ENCODE measurements around the gene PPP4R3A.

GRCh38 chr14:91521061-91521640, 11.0 kb upstream of the PPP4R3A start:
- no peak for TF ChIP-seq EZH2 (IDR thresholded peaks at IDR 0.05; ENCODE audit: borderline replicate concordance, low read length)
- TF ChIP-seq, protein P1, sequence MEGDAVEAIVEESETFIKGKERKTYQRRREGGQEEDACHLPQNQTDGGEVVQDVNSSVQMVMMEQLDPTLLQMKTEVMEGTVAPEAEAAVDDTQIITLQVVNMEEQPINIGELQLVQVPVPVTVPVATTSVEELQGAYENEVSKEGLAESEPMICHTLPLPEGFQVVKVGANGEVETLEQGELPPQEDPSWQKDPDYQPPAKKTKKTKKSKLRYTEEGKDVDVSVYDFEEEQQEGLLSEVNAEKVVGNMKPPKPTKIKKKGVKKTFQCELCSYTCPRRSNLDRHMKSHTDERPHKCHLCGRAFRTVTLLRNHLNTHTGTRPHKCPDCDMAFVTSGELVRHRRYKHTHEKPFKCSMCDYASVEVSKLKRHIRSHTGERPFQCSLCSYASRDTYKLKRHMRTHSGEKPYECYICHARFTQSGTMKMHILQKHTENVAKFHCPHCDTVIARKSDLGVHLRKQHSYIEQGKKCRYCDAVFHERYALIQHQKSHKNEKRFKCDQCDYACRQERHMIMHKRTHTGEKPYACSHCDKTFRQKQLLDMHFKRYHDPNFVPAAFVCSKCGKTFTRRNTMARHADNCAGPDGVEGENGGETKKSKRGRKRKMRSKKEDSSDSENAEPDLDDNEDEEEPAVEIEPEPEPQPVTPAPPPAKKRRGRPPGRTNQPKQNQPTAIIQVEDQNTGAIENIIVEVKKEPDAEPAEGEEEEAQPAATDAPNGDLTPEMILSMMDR (conservative IDR thresholded peaks at IDR 0.05 in 1 of 2, IDR thresholded peaks at IDR 0.05 in 1 of 2; ENCODE audit: extremely low read depth in 1 of 2, insufficient read depth in 1 of 2, low read depth in 1 of 2, low read length in 2 of 2), result no peak
